CD4-positive, alpha-beta T cell treated with Interferon gamma for 1 hour (primary cell): ENCODE data around the gene CBFA2T3.
"Not testable (repeated sequence)": the region's sequence is repeated elsewhere in the genome, so short reads cannot be mapped to it uniquely, and the experiment has no call there.

ENCODE experiments used
- DNase-seq: peaks from one replicate; pipeline ENCODE4 v3.0.0-alpha.2; 2020

The CBFA2T3 gene

GRCh38 chr16:88904676-88905365 lies 72.2 kb downstream of the CBFA2T3 start:
- no peak for DNase-seq

DNA sequence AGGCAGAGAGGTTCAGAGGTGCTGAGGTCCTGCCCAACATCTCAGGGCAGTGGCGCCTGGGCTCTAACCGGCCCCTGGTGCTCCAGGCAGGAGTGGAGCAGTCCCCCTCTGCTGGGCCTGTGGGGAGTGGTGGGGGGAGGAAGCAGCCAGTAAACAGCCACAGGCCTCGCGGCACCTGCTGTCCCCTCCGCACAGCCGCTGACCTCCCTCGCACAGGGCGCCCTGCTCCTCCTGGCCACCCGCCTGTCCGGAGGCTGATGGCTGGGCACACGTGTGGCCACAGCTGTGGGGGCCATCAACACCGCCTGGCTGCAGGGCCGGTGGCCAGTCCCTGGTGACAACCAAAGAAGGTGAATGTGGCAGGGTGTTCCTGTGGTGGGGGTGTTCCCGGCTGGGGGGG lies 73.7 kb downstream of the CBFA2T3 start:
- DNase-seq, result no peak

DNA sequence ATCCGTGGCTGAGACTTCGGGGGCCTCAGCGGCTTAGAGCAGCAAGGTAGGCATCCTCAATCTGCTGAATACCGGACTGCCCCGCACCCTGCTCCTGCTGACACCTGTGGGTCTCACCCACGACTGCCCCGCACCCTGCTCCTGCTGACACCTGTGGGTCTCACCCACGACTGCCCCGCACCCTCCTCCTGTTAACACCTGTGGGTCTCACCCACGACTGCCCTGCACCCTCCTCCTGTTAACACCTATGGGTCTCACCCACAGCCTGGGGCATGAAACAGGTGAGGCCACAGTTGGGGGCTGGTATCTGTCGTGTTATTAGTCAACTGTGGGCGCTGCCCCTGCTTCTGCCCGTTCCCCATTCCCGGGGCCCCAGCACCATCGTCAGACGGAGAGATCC lies 74.3 kb downstream of the CBFA2T3 start:
- no peak for DNase-seq

DNA sequence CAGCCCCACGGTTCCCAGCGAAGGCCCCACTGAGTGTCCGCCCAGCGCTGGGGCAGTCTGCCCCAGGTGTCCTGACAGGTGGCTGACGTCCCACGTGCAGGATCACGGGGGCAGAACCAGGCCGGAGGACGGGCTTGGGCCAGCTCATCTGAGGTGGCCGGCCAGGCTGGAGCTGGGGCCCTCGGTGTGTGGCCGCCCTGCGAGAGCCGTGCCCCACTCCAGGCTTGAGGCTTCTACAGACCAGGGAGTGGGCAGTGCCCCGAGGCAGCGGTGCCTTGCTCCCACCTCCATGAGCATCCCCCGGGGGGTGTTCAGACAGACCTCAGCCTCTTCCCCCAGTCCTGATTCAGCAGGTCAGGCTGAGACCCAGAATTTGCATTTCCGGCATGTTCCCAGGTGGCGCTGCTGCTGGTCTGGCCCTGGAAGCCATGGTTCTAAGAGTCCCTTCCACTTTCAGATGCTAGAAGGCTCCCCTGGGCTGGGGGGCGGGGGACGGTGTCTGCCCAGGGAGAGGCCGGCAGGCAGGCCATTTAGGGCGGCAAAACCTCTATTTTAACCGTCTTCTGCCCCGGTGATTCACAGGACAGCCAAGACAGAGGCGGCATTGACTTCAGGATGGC lies 75.2 kb downstream of the CBFA2T3 start:
- DNase-seq, result no peak

GRCh38 chr16:88900662-88901052 lies 76.3 kb downstream of the CBFA2T3 start:
- no peak for DNase-seq

- no peak for DNase-seq
Observed at GRCh38 chr16:88899901-88900661, 76.9 kb downstream of the CBFA2T3 start.

DNA sequence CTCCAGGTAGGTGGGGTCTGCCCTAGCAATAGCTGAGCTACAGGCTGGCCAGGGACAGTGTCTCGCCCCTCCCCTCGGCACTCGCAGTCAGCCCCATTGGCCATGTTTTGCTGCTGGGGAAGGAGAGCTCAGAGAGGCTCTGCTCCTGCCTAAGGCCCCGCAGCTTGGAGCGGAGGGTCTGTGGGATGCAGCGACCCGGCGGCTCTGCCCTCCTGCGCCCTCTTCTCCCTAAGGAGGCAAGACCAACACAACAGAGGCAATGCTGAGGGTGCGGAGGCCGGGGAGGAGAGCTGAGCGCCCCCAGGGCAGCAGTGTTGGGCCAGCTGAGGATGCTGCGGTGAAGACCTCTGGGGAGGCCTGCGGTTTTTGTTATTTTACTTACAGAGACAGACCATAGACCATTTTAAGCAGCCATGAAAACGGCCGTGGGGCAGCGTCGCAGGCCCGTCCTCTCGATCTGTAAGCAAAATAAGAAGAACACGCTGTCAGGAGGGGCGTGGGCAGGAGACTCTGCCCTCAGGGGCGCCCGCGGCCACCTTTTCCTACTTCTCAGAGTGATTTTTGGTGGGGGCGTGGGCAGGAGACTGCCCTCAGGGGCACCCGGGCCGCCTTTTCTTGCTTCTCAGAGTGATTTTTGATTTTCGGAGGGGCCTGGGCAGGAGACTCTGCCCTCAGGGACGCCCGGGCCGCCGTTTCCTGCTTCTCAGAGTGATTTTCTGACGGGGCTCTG lies 79.1 kb downstream of the CBFA2T3 start:
- no peak for DNase-seq

DNA sequence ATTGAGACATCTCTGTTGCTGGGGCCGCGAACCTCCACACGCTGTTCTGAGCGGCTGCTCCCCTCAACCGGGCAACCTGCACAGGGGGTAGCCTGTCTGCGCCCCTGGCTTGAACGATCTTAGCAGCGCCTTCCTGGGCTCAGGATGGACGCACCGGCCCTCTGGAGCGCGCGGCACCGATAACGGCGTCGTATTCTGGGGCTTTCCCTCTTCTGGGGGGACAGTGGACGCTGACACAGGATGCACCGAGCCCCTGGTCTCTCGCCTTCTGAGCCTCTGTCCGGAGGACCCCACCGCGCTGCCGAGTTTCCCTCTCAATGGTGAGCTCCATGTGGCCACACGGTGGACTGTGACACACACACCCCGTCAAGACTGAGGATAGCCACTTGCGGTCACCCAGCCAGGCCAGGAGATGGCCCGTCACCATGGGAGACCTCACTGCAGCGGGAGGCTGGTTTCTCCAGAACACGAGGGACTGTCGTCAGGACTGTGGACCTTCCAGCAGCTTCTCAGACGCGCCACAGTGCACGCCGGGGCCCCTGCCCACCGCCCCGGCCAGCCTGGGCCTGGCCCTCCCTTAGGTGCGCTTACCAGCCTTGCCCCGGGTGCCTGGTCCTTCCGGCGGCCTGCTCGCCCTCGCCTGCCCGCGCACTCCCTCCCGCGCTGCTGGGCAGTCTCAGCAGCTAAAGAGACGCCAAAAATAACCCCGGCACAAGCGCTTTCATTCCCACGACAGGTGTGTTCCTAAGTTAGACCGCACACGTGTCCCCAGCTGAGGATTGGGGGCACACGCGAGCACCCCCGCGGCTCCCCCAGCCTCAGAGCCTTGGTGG lies 80.6 kb downstream of the CBFA2T3 start:
- no peak for DNase-seq

DNA sequence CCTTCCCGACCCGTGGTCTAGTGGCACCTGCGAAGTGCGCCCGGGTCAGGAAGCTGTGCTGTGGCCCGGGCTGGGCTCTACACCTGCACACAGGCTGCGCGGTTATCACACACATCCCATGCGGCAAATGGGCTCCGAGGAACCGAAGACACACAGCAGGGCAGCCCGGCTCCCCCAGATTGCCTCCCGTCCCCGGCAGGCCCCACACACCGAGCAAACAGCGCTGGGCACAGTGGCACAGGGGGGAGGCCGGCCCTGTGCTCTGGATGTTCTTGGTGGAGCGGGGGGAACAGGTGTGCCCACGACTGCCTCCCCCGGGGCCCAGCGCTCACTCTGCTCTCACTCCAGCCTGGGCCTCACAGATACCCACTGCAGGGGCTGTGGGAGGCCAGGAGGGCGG lies 81.7 kb downstream of the CBFA2T3 start:
- no peak for DNase-seq

- no peak for DNase-seq
Observed at GRCh38 chr16:88894681-88895300, 82.2 kb downstream of the CBFA2T3 start.

DNA sequence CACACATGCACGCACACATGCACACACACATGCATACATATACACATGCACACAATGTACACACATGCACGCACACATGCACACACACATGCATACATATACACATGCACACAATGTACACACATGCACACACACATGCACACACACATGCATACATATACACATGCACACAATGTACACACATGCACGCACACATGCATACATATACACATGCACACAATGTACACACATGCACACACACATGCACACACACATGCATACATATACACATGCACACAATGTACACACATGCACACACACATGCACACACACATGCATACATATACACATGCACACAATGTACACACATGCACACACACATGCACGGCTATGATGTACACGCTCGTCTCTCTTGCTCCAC lies 82.7 kb downstream of the CBFA2T3 start:
- not testable (repeated sequence) for DNase-seq

- DNase-seq, result no peak
Observed at GRCh38 chr16:88893127-88893968, 83.7 kb downstream of the CBFA2T3 start.

- DNase-seq, result no peak
Observed at GRCh38 chr16:88892065-88892464, 84.9 kb downstream of the CBFA2T3 start.

- DNase-seq, result no peak
Observed at GRCh38 chr16:88891083-88891482, 85.9 kb downstream of the CBFA2T3 start.

- DNase-seq, result not testable (repeated sequence)
Observed at GRCh38 chr16:88889702-88890352, 87.2 kb downstream of the CBFA2T3 start.

- DNase-seq, result no peak
Observed at GRCh38 chr16:88888461-88889387, 88.3 kb downstream of the CBFA2T3 start.

DNA sequence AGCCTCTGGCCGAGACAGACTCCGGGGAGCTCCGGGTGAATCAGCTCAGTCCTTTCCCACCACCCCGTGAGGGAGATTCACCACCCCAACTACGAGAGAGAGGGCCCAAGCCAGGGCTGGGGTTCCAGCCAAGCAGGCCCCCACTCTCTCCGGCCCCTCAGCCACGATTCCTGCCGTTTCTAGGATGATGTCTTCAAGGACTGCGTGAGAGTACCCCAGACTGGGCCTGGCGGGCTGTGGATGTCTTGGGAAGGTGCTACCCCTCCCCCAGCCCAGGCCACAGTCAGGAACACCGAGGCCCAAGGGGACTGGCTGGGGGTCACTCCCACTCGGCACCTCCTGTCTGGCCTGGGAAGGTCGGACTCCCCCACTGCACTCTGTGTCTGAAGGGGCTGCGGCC lies 89.0 kb downstream of the CBFA2T3 start:
- DNase-seq, result no peak

GRCh38 chr16:88886845-88887521 lies 90.0 kb downstream of the CBFA2T3 start:
- no peak for DNase-seq

DNA sequence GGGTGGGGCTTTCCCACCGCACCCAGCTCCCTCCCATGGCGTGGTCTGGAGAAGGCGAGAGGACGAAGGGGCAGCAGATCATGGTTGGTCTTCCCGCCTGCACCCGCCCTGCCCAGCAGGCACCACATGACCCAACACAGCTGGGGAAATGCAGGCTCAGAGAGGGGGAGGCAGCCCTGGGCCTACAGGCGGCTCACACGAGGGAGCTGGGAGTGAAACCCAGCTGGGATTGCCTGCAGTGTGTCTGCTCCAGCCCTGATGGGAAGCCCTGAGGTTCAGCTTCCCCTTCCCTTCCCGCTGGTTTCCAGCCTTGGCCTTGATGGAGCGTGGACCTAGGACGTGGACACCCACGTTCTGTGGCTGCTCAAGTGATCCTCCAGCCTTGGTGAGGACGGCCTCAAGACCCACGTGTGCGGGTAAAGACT lies 90.6 kb downstream of the CBFA2T3 start:
- no peak for DNase-seq
